Nephron (organoid): ENCODE data around the gene ROBO2.

Experiments
- H3K27ac Mint-ChIP-seq, 3 experiments: 2 replicates each; pipeline ENCODE4 v1.8.0; 2020; ENCODE audit warnings: mixed read lengths in 3 of 3, mild to moderate bottlenecking in 2 of 3, moderate library complexity in 1 of 3
- H3K27me3 Mint-ChIP-seq: 2 replicates; pipeline ENCODE4 v1.8.0; 2021; ENCODE audit warnings: low read depth, mild to moderate bottlenecking, moderate library complexity, mixed read lengths
- H3K36me3 Mint-ChIP-seq: 2 replicates; pipeline ENCODE4 v1.8.0; 2020; ENCODE audit warnings: low read depth, mixed read lengths
- H3K4me1 Mint-ChIP-seq: 2 replicates; pipeline ENCODE4 v1.8.0; 2020; ENCODE audit warnings: mixed read lengths
- H3K4me3 Mint-ChIP-seq, 3 experiments: 2 replicates each; pipeline ENCODE4 v1.8.0; 2020; ENCODE audit warnings: mild to moderate bottlenecking in 3 of 3, mixed read lengths in 3 of 3, moderate library complexity in 2 of 3
- H3K9me3 Mint-ChIP-seq: 2 replicates; pipeline ENCODE4 v1.8.0; 2020; ENCODE audit warnings: mixed read lengths
- TF ChIP-seq, protein P1 (sequence below), 3 experiments: fragments of 200-600 bp; sonication (generic); IDR thresholded peaks; one replicate each; pipeline ENCODE4 v1.5.0; 2021; ENCODE audit warnings: antibody characterized with exemption in 3 of 3; ENCODE audit not compliant: unreplicated experiment in 3 of 3

ROBO2 gene

DNA sequence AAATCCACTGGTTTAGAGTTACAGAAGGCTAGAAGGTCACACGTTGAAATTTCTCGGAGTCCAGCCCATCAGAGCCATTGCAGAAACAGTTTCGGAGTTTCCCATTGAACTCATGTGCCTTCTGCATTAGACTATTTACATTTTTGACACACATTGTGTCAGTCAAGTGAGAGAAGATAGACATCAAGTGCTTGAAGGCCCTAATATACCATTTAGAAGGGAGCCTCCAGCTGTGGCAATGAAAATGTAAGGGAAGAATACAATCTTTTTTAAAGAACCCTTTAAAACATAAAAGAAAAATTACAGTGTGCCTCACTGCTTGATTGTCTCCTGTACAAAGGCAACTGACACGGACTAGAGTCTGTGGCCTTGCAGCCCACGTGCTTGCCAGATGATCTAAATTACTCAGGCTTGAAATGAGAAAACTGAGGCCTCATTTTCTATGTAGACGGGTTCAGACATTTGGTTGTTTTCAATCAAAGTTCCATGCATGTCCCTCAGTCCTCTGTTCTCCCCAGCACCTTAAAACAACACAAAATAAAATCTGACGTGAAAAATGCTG, 650.5 kb downstream of the ROBO2 start:
- H3K27me3 Mint-ChIP-seq = no peaks in the 10 kb centered on the region
- TF ChIP-seq, protein P1, sequence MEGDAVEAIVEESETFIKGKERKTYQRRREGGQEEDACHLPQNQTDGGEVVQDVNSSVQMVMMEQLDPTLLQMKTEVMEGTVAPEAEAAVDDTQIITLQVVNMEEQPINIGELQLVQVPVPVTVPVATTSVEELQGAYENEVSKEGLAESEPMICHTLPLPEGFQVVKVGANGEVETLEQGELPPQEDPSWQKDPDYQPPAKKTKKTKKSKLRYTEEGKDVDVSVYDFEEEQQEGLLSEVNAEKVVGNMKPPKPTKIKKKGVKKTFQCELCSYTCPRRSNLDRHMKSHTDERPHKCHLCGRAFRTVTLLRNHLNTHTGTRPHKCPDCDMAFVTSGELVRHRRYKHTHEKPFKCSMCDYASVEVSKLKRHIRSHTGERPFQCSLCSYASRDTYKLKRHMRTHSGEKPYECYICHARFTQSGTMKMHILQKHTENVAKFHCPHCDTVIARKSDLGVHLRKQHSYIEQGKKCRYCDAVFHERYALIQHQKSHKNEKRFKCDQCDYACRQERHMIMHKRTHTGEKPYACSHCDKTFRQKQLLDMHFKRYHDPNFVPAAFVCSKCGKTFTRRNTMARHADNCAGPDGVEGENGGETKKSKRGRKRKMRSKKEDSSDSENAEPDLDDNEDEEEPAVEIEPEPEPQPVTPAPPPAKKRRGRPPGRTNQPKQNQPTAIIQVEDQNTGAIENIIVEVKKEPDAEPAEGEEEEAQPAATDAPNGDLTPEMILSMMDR (IDR thresholded peaks at IDR 0.05; ENCODE audit: unreplicated experiment in 3 of 3) = no peak
- no peak overlapping the region for H3K4me3 Mint-ChIP-seq
- H3K9me3 Mint-ChIP-seq = peaks cover 1% of the 10 kb centered on the region
- H3K27ac Mint-ChIP-seq = no peak overlapping the region
- H3K36me3 Mint-ChIP-seq = no peaks in the 10 kb centered on the region
- peaks cover 5% of the 10 kb centered on the region for H3K4me1 Mint-ChIP-seq

DNA sequence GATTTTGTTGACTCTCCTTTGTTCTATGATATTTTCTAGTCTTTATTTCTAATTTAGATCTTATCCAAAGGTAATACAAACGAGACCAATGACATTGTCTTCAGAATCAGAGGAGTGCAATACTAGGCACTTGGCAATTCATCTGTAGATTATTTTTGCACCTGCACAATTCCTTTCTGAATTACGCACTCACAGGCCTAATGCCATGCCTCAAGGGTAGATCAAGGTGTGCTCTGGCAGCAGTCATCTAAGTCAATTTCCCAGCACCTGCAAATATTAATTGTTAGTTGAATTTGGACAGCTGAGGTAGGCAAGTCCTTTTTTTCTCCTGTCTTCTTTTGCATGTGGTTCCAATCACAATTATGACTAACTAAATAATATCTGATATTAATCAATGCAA, 653.2 kb downstream of the ROBO2 start:
- Mint-ChIP-seq H3K4me3 (no peak overlapping the region), H3K9me3 (peaks cover 6% of the 10 kb centered on the region), H3K27me3 (no peaks in the 10 kb centered on the region), H3K4me1 (peaks cover 5% of the 10 kb centered on the region), H3K36me3 (no peaks in the 10 kb centered on the region), H3K27ac (no peak overlapping the region)
- TF ChIP-seq, protein P1 (IDR thresholded peaks at IDR 0.05; ENCODE audit: unreplicated experiment in 3 of 3) = no peak

DNA sequence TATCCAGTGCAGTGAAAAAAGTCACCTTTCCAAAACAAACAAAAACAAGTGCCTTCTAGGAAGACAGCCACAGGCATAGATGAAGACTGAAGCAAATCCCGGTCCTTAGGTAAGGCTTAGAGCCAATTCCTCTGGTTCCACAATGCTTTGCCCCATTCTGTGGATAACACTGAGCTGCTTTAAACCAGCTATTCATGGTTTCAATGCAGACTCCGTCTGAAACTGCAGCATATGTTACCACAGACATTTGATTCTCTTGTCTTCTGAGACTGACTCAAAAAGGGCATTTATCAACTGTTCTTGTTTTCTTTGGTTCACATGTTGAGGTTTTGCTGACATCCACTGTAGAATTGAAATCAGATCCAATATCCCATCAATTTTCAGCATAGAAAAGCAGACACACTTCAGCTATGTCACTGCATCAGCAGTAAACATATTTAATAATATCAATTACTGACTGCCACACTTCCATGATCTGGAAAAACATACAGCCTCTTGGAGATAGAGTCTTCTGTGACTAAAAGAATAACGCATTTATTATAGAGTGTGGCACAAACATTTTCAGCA, 659.3 kb downstream of the ROBO2 start:
- no peak overlapping the region for H3K27ac Mint-ChIP-seq
- no peak overlapping the region for H3K4me3 Mint-ChIP-seq
- H3K36me3 Mint-ChIP-seq = no peaks in the 10 kb centered on the region
- peaks cover 8% of the 10 kb centered on the region for H3K9me3 Mint-ChIP-seq
- peaks cover 5% of the 10 kb centered on the region for H3K4me1 Mint-ChIP-seq
- no peaks in the 10 kb centered on the region for H3K27me3 Mint-ChIP-seq
- TF ChIP-seq, protein P1 (IDR thresholded peaks at IDR 0.05; ENCODE audit: unreplicated experiment in 3 of 3) = no peak
